Neutrophil (primary cell): ENCODE measurements around the gene PRRT2.
A peak's percentile ranks its signal among the peaks of the same experiment; 100 is the strongest.

Experiments used
- H3K27ac ChIP-seq: fragments of 200-600 bp; sonication (generic); 2 replicates; pipeline ENCODE4 v1.5.1; 2016; ENCODE audit warnings: mild to moderate bottlenecking, moderate library complexity
- H3K27me3 ChIP-seq: fragments of 200-600 bp; sonication (generic); 2 replicates; pipeline ENCODE4 v1.6.0; 2016; ENCODE audit warnings: mild to moderate bottlenecking
- H3K36me3 ChIP-seq: fragments of 200-600 bp; sonication (generic); 2 replicates; pipeline ENCODE4 v1.5.1; 2017
- H3K4me1 ChIP-seq, 2 experiments: fragments of 200-600 bp in 1 of 2; sonication (generic) in 1 of 2; 1 replicate in 1 of 2; 2 replicates in 1 of 2; pipeline versions ENCODE4 v1.5.1 to v1.6.1; 2013 to 2016; ENCODE audit warnings: low read depth in 1 of 2, low read length in 1 of 2, mild to moderate bottlenecking in 1 of 2, moderate library complexity in 1 of 2; ENCODE audit not compliant: control insufficient read depth in 1 of 2, insufficient read depth in 1 of 2
- H3K4me3 ChIP-seq, 2 experiments: fragments of 200-600 bp in 1 of 2; sonication (generic) in 1 of 2; 1 replicate in 1 of 2; 2 replicates in 1 of 2; pipeline ENCODE4 v1.5.1; 2013 to 2016; ENCODE audit warnings: low read depth in 1 of 2, low read length in 1 of 2, mild to moderate bottlenecking in 1 of 2, moderate library complexity in 1 of 2
- H3K9me3 ChIP-seq: fragments of 200-600 bp; sonication (generic); 2 replicates; pipeline ENCODE4 v1.5.1; 2016
- TF ChIP-seq, protein P1 (sequence below): fragments of 200-600 bp; sonication (generic); IDR thresholded peaks from 2 replicates; pipeline ENCODE4 v1.5.1; 2016; ENCODE audit warnings: antibody characterized with exemption

PRRT2 gene

GRCh38 chr16:29858974-29859373 lies 47.0 kb downstream of the PRRT2 start:
- TF ChIP-seq, protein P1, sequence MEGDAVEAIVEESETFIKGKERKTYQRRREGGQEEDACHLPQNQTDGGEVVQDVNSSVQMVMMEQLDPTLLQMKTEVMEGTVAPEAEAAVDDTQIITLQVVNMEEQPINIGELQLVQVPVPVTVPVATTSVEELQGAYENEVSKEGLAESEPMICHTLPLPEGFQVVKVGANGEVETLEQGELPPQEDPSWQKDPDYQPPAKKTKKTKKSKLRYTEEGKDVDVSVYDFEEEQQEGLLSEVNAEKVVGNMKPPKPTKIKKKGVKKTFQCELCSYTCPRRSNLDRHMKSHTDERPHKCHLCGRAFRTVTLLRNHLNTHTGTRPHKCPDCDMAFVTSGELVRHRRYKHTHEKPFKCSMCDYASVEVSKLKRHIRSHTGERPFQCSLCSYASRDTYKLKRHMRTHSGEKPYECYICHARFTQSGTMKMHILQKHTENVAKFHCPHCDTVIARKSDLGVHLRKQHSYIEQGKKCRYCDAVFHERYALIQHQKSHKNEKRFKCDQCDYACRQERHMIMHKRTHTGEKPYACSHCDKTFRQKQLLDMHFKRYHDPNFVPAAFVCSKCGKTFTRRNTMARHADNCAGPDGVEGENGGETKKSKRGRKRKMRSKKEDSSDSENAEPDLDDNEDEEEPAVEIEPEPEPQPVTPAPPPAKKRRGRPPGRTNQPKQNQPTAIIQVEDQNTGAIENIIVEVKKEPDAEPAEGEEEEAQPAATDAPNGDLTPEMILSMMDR: no peak
- Histone ChIP-seq H3K36me3 (peaks cover 33% of the 10 kb centered on the region), H3K4me1 (peaks cover 21 to 22% of the 10 kb centered on the region in 2 experiments)

DNA sequence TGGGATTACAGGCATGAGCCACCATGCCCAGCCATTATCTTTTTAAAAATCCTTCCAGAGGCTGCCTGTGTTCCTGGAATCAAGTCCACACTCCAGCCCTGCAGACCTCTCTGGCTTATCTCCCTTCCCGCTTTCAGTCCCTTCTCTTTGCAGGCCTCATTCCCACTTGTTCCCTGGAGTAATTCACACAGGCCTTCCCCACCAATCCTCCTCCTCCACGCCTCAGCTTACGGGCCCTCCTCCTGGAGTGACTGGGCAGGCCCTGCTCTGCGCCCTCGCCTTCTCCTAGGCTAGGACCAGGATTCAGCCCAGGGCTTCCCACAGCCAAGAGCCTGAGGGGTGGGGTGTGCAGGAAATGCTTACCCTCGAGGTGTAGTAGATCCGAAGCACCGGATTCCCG lies 48.2 kb downstream of the PRRT2 start:
- TF ChIP-seq, protein P1: no peak
- peaks cover 33% of the 10 kb centered on the region for H3K36me3 ChIP-seq
- no peak overlapping the region for H3K27ac ChIP-seq

More at GRCh38 chr16:29858974-29859373, 47.0 kb downstream of the PRRT2 start:
- H3K27ac ChIP-seq: no peak overlapping the region
- H3K27me3 ChIP-seq: no peaks in the 10 kb centered on the region
- no peaks in the 10 kb centered on the region for H3K9me3 ChIP-seq
- no peak overlapping the region for H3K4me3 ChIP-seq

GRCh38 chr16:29862383-29862883 lies 50.4 kb downstream of the PRRT2 start:
- H3K4me1 ChIP-seq: peaks cover 21 to 23% of the 10 kb centered on the region in 2 experiments
- peaks cover 33% of the 10 kb centered on the region for H3K36me3 ChIP-seq
- no peaks in the 10 kb centered on the region for H3K9me3 ChIP-seq
- peak overlapping the region; percentile 87 to 95 for H3K4me3 ChIP-seq
- H3K27me3 ChIP-seq: peaks cover 4% of the 10 kb centered on the region
- peak overlapping the region; percentile 96 for H3K27ac ChIP-seq
- TF ChIP-seq, protein P1: no peak

More for the DNA sequence above, 48.2 kb downstream of the PRRT2 start:
- Histone ChIP-seq H3K27me3 (no peaks in the 10 kb centered on the region), H3K4me3 (no peak overlapping the region), H3K4me1 (peaks cover 21 to 23% of the 10 kb centered on the region in 2 experiments), H3K9me3 (no peaks in the 10 kb centered on the region)

DNA sequence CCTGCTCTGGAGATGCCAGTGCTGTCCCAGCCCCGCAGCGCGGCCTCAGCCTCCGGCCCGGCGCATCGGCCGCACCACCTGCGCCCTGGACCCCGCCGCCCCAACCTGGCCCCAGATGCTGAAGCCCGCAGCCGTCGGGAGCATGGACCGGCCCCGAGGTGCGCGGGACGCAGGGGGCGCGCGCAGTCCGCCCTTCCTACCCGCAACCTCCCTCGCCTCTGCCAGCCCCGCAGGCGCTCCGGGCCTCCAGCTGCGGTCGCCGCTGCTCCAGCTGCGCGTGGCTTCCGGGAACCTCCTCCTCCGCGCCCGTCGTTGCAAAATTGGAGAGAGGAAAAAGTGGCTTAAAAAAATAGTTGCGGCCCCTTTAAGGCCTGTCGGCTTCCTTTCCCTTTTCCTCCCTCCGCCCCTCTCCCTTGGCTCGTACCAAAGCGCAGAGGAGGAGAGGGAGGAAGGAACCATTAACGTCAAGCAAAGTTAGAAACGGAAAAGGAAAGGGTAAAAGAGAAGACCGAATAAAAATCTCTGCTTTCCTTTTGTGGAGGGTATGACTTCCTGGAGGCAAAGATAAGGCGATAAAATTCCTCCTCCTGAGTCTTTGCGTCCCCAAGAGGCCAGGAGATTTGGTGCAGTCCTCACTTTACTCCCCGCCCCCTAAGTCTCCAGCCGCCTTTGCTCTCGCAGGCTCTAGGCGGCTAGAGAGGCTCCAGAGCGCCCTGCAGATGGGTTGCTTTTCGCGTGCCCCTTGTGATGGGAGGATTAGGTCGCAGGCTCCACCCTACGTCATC lies 51.1 kb downstream of the PRRT2 start, which contains the start of gene CDIPT:
Gene CDIPT, minus strand, starts transcription at position 343 of the 785 bp plus-strand sequence. CDS start 369 bp downstream, outside the sequence.
- H3K27ac ChIP-seq: peak within 1 kb of the TSS; percentile 96
- peaks cover 4% of the 10 kb centered on the region for H3K27me3 ChIP-seq
- H3K4me1 ChIP-seq: peaks cover 21 to 23% of the 10 kb centered on the region in 2 experiments
- H3K4me3 ChIP-seq: peak within 1 kb of the TSS; percentile 87 to 95
- H3K36me3 ChIP-seq: peaks cover 33% of the 10 kb centered on the region
- TF ChIP-seq, protein P1: peak; percentile 92
- no peaks in the 10 kb centered on the region for H3K9me3 ChIP-seq

DNA sequence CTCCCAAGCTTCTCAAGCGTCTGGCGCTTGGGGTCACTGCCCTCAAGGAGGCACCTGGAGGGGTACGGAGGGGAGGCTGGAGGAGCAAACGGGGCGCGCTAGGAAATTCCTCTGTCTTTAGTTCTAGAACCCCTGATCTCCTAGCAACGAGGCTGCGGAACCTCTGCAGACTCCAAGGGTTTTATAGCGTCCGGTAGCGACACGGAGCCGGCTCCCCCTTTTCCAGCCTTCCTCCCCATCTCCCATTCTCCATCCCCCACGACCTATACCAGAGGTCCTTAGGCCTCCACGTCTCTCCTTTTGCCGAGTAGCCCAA lies 51.6 kb downstream of the PRRT2 start:
- H3K27ac ChIP-seq: peak overlapping the region; percentile 96
- H3K4me1 ChIP-seq: peaks cover 21 to 23% of the 10 kb centered on the region in 2 experiments
- H3K9me3 ChIP-seq: no peaks in the 10 kb centered on the region
- peak overlapping the region; percentile 87 to 95 for H3K4me3 ChIP-seq
- H3K36me3 ChIP-seq: peaks cover 28% of the 10 kb centered on the region
- H3K27me3 ChIP-seq: peaks cover 9% of the 10 kb centered on the region
- TF ChIP-seq, protein P1: no peak
